ENCODE measurements around the gene COL6A2.

COL6A2 gene

DNA sequence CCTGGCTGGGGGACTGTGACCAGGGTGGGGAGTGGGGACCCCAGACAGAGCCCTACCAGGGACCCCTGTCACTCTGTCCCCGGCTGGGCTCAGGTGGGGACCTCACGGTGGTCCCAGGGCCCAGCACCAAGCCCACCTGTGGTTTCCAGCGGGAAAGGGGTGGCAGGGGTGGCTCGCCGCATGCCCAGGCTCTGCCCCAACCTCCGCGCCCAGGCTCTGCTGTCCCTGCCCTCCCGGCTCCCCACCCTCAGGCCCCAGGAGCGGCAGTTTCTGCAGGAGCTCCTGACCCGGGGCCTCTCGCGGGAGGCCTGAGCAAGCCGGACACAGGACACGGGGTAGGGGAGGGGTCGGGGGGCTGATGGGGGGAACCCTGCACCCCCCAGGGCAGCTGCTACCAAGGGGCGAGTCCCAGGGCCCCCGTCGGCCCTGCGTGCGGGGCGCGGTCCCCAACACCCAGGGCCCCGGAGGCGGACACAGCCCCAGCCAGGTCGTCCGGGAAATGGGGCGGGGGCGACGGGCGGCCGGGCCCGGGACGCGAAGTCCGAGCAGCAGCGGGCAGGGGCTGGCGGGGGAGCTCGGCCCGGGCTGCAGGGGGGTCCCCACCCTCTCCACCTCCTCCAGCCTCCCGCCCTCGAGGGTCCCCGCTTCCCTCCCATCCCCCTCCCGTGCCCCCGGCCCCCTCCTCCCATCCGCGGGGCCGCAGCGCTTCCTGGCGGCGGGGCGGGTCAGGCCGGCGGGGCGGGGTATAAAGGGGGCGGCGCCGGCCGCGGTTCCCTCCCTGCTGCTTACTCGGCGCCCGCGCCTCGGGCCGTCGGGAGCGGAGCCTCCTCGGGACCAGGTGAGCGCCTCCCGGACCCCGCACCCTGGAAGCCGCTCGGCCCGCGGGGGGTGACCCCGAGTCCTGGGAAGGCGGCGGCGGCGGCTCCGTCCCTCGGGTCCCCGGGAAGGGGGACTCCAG, at the start of gene COL6A2:
Gene COL6A2 (plus strand): TSS at position 777 of the 958 bp plus-strand sequence.
- TF ChIP-seq, protein P1, sequence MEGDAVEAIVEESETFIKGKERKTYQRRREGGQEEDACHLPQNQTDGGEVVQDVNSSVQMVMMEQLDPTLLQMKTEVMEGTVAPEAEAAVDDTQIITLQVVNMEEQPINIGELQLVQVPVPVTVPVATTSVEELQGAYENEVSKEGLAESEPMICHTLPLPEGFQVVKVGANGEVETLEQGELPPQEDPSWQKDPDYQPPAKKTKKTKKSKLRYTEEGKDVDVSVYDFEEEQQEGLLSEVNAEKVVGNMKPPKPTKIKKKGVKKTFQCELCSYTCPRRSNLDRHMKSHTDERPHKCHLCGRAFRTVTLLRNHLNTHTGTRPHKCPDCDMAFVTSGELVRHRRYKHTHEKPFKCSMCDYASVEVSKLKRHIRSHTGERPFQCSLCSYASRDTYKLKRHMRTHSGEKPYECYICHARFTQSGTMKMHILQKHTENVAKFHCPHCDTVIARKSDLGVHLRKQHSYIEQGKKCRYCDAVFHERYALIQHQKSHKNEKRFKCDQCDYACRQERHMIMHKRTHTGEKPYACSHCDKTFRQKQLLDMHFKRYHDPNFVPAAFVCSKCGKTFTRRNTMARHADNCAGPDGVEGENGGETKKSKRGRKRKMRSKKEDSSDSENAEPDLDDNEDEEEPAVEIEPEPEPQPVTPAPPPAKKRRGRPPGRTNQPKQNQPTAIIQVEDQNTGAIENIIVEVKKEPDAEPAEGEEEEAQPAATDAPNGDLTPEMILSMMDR (conservative IDR thresholded peaks at IDR 0.05; ENCODE audit: control insufficient read depth, insufficient read depth, low read depth, low read length) = no peak
- H3K4me3 ChIP-seq (ENCODE audit: control insufficient read depth, low read depth, low read length) = peak within 1 kb of the TSS; percentile 85
- DNase-seq (ENCODE audit: low read depth) = peak; percentile 72

DNA sequence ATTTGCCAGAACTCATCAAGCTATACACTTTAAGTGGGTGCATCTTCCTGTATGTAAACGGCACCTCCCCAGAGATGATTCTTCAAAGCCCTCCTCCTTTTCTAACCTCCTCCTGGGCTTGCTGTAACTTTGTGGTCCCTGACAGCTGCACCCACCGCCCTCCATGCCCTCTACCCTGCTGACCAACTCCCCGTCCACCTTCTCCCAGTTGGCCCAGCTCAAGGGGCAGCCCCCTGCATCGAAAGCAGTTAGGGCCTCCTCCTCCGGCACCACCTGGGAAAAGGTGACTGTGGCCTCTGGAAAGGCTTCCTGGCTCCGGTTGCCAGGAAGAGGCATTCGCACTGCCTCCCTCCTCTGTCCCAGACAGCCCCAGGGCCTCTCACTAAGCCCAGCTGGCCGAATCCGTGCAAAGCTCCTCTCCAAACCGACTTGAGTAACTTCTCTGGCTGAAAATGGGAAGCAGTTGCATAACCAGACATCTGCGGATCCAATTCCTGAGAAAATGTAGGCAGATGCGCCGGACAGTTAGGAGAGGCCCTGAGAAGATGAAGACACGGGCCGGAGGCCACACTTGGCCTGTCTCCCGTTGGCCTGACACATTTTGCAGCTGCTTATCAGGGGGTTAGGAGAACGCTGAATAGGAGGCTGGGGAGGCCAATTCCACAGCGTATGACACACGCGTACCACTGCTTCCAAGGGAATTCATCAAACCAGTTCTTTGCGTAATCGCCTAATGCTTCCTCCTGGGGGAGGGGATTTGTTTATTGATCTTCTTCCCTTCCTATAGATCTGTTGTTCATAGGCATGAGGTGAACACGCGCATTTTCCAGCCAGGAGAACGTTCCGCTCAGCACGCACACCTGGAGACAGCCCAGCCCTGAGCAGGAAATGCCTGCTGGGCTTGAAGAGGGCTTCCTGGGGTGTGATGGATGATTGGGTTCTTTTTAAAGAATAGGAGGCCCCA, 48.7 kb upstream of the COL6A2 start:
- peak; percentile 100 for DNase-seq (ENCODE audit: low read depth)
- H3K4me3 ChIP-seq (ENCODE audit: control insufficient read depth, low read depth, low read length) = peak overlapping the region; percentile 1
- TF ChIP-seq, protein P1 (conservative IDR thresholded peaks at IDR 0.05; ENCODE audit: control insufficient read depth, insufficient read depth, low read depth, low read length) = no peak

DNA sequence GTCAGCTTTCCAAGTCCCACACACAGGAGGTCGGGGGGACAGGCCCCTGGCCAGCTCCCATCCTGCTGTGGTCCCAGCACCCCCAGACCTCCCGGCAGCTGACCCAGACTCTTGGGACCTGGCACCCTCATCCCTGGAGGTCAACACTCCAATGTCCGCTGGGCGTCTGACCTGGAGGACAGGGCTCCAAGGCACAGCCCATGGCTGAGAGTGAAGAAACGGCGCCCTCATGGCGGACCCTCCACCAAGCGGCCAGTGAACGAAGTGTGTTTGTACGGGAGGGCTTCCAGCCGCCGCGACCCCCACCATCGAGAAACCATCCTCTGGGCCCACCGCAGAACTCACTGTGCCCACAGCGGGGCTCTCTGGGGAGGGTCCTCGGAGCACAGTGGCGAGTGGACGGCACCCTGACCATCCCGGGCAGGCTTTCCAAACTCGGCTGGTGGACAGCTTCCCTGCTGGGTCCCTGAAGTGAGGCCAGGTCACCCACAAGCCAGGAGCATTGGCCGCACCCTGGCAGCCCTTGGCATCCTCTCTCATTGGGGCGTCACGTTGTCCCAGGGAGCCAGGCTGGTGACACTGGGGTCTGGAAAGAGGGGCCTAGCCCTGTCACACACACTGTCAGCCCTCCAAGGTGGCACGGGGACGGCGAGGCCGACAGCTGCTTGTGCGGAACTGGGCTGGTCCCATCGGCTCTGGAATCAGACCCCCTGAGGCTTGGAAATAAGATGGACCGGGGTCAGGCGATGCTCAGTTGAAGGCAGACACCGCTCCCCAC, 47.8 kb upstream of the COL6A2 start:
- no peak overlapping the region for H3K4me3 ChIP-seq (ENCODE audit: control insufficient read depth, low read depth, low read length)
- no peak for DNase-seq (ENCODE audit: low read depth)
- TF ChIP-seq, protein P1 (conservative IDR thresholded peaks at IDR 0.05; ENCODE audit: control insufficient read depth, insufficient read depth, low read depth, low read length) = no peak

DNA sequence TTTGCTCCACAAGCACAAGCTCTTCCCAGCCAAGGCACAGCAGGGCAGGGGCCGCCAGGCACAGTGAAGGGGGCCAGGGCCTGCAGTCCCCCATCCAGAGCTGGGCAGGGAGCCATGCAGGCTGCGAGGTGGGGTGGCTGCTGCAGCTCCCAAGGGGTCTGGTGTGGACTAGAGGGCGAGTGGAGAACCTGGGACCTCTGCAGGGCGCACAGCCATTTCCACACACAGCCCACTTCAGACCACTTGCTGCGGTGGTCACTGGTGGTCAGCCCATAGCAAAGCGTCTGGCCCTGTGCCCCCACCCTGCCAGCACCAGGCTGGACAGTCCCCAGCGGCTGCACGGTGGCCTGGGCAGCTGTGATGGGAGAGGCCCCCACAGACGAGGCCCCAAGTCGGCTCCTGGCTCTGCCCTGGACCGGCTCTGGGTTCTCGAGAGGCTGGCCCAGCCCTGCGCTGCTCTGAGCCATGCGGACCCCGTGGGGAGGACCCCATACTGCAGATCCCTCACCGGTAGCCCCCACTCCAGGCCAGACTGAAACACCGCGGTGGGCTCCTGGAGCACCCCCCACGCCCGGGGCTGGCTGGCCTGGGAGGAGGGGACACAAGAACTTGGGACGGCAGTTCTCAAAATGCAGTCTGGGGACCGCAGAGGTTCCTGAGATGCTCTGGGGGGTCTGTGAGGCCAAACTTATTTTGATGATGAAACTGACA, 47.1 kb upstream of the COL6A2 start:
- H3K4me3 ChIP-seq (ENCODE audit: control insufficient read depth, low read depth, low read length) = no peak overlapping the region
- TF ChIP-seq, protein P1 (conservative IDR thresholded peaks at IDR 0.05; ENCODE audit: control insufficient read depth, insufficient read depth, low read depth, low read length) = no peak
- no peak for DNase-seq (ENCODE audit: low read depth)

DNA sequence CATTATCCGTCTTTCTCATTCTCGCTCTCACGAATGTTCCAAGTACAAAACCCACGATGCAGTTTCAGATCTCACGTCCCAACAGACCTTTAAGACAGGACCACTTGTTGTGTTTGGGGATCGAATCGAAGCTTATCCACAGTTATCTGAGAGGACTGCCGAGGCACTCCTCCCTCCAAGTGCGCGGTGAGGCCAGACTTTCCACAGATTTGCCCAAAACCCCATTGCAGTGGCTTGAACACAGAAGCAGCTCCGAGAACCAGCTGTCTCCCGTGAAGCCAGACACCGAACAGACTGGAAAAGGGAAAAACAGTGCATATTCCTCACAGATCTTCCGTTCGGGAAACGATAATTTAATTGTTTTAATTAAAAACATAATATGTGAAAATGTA, 46.5 kb upstream of the COL6A2 start:
- TF ChIP-seq, protein P1 (conservative IDR thresholded peaks at IDR 0.05; ENCODE audit: control insufficient read depth, insufficient read depth, low read depth, low read length) = no peak
- H3K4me3 ChIP-seq (ENCODE audit: control insufficient read depth, low read depth, low read length) = no peak overlapping the region
- no peak for DNase-seq (ENCODE audit: low read depth)

All from fibroblast of mammary gland (primary cell).